GM12892 (cell line): ENCODE measurements around the gene DCC.

ENCODE experiments used
- POLR2A ChIP-seq: IDR thresholded peaks from 2 replicates; pipeline ENCODE4 v1.6.1; 2011; ENCODE audit warnings: low read depth, low read length, control low read depth
- TAF1 ChIP-seq: IDR thresholded peaks from 2 replicates; pipeline ENCODE4 v1.6.1; 2011; ENCODE audit warnings: low read depth, mild to moderate bottlenecking, control low read depth, low read length, borderline replicate concordance

- no peak for TF ChIP-seq POLR2A
- TF ChIP-seq TAF1: no peak
These were observed 361.4 kb downstream of the DCC start for GRCh38 chr18:52701219-52701935.
